ENCODE data around the gene RGS9BP.
A peak's percentile ranks its signal among the peaks of the same experiment; 100 is the strongest.

RGS9BP gene

DNA sequence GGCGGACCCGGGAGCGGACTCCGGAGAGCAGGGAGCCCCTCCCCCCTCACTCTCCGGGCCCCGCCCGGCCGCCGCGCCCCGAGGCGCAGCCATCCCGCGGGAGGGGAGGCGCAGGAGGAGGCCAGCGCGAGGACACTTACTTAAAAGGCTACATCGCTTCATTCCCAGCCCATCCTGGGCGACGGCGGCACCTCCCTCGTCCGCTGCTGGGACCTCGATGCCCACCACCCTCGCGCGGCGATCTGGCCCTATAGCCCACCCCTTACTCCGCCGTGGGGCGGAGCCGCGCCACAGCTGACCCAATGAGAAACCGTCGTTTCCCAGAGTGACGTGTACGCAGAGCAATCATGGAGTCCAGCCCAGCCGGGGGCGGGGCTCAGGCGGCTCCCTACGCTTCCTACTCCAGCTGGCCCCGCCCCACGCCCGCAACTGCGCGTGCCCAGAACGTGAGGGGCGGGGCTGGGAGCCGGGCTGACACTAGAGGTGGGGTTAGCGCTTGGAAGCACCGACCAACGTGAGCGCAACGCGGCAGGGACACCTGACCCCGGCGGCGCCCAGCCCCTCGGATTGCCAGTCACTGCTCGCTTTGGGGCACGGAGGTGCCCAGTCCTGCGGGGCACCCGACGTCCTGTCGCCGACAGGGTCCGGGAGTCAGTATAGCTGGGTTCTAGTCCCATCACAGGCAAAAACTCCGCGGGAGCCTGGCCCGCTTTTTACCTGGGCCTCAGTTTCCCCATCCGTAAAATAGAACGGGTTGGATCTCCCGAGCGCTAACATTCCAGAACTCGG, 523 bp upstream of the RGS9BP start, which contains the start of gene ANKRD27:
ANKRD27 (minus strand) TSS at position 250 of the 789 bp plus-strand sequence. CDS start 16,165 bp downstream, outside the sequence.
- peak within 1 kb of the TSS; percentile 74 for H3K4me3 ChIP-seq (ENCODE audit: low read depth, low read length)
- peak; percentile 99 for DNase-seq (ENCODE audit: low read depth)
- TF ChIP-seq, protein P1, sequence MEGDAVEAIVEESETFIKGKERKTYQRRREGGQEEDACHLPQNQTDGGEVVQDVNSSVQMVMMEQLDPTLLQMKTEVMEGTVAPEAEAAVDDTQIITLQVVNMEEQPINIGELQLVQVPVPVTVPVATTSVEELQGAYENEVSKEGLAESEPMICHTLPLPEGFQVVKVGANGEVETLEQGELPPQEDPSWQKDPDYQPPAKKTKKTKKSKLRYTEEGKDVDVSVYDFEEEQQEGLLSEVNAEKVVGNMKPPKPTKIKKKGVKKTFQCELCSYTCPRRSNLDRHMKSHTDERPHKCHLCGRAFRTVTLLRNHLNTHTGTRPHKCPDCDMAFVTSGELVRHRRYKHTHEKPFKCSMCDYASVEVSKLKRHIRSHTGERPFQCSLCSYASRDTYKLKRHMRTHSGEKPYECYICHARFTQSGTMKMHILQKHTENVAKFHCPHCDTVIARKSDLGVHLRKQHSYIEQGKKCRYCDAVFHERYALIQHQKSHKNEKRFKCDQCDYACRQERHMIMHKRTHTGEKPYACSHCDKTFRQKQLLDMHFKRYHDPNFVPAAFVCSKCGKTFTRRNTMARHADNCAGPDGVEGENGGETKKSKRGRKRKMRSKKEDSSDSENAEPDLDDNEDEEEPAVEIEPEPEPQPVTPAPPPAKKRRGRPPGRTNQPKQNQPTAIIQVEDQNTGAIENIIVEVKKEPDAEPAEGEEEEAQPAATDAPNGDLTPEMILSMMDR (IDR thresholded peaks at IDR 0.05; ENCODE audit: insufficient read depth, low read depth, low read length, missing control alignments): no peak

DNA sequence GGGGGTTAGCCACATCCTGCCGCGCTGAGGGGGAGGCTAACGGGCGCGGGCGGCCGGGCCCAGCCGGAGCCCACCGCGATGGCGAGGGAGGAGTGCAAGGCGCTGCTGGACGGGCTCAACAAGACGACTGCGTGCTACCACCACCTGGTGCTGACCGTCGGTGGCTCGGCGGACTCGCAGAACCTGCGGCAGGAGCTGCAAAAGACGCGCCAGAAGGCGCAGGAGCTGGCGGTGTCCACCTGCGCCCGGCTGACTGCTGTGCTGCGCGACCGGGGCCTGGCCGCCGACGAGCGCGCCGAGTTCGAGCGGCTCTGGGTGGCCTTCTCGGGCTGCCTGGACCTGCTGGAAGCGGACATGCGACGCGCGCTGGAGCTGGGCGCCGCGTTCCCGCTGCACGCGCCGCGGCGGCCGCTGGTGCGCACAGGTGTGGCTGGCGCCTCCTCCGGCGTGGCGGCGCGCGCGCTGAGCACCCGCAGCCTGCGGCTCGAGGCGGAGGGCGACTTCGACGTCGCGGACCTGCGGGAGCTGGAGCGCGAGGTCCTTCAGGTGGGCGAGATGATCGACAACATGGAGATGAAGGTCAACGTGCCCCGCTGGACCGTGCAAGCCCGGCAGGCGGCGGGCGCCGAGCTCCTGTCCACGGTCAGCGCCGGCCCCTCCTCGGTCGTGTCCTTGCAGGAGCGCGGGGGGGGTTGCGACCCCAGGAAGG, 692 bp downstream of the RGS9BP start:
- TF ChIP-seq, protein P1 (IDR thresholded peaks at IDR 0.05; ENCODE audit: insufficient read depth, low read depth, low read length, missing control alignments): no peak
- peak overlapping the region; percentile 74 for H3K4me3 ChIP-seq (ENCODE audit: low read depth, low read length)
- DNase-seq (ENCODE audit: low read depth): no peak

DNA sequence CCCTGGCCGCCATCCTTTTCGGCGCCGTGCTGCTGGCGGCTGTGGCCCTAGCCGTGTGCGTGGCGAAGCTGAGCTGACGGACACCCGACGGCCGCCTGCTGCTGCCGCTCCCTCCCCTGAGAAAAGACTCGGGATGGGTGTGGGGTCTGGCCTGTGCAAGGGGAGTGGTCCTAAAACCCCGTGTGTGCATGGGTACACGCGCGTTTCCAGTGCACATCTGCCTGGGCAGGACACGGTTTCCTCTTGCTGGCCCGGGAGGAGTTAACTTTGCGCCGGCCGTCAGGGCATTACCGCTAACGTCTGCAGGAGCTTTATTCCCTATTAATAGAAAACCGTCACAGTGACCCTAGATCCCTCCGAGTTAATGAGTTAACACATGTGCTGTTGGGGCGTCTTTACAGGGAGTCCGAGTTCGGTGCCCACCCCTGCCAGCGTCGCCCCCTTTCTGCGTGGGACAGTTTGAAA, 1.3 kb downstream of the RGS9BP start:
- TF ChIP-seq, protein P1 (IDR thresholded peaks at IDR 0.05; ENCODE audit: insufficient read depth, low read depth, low read length, missing control alignments): no peak
- DNase-seq (ENCODE audit: low read depth): no peak
- H3K4me3 ChIP-seq (ENCODE audit: low read depth, low read length): no peak overlapping the region

DNA sequence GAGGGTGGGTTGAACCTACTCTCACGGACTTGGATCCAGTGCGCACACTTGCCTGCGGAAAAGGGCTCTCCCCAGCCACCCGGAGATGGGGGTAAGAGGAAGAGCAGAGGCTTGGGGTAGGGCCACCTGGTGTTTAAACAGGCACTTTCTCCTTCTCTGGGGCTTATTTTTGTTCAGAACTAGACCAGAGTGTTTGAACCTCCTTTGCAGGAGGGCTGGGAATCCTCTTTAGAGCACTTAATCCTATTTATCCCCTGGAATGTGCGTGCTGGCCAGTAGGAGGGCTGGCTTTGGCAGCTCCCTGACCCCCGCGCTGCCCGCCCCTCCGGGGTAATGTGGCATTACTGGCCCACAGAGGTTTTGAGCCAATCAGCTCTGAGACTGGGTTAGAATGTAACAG, 2.0 kb downstream of the RGS9BP start:
- no peak for DNase-seq (ENCODE audit: low read depth)
- TF ChIP-seq, protein P1 (IDR thresholded peaks at IDR 0.05; ENCODE audit: insufficient read depth, low read depth, low read length, missing control alignments): no peak
- no peak overlapping the region for H3K4me3 ChIP-seq (ENCODE audit: low read depth, low read length)

DNA sequence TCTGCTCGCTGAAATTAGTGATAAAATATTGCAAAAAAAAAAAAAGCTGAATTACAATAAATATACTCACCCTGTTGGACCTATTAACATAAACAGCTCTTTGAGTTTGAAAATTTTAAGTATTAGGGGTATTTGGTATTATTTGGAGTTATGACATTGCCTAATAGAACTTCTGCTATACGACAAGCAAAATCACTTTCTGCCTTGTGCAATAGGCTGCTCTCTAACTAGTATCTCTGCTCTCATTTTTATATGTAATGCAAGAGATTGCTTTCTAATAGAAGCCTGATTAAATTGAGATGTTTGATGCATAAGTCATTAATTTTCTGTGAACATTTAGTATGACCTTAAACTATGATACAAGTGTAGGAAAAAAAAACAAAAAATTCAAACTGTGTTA, 5.3 kb downstream of the RGS9BP start:
- DNase-seq (ENCODE audit: low read depth): no peak
- TF ChIP-seq, protein P1 (IDR thresholded peaks at IDR 0.05; ENCODE audit: insufficient read depth, low read depth, low read length, missing control alignments): no peak
- no peak overlapping the region for H3K4me3 ChIP-seq (ENCODE audit: low read depth, low read length)

DNA sequence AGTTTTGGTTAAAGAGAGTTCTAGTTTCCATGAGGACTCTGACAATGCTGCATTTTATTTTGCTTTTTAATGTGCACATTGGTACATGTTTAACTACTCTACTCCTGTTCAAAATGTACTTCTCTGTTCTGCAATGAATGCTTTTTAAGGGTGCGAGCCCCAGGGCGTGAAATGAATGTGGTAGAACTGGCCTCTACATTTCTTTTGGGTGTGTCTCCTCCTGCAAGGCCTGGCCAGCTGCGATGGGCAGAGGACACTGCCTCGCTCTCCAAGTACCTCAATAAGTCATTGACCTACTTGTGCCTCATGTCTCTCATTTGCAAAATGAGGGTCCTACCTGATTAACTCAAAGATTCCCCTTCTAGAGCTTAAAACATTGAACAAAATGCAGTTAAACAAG, 6.7 kb downstream of the RGS9BP start:
- TF ChIP-seq, protein P1 (IDR thresholded peaks at IDR 0.05; ENCODE audit: insufficient read depth, low read depth, low read length, missing control alignments): no peak
- no peak for DNase-seq (ENCODE audit: low read depth)
- no peak overlapping the region for H3K4me3 ChIP-seq (ENCODE audit: low read depth, low read length)

All from GM12865 (cell line).